Effector CD8-positive, alpha-beta T cell (primary cell): ENCODE measurements around the gene ACAD11.
"Not testable (repeated sequence)": the region's sequence is repeated elsewhere in the genome, so short reads cannot be mapped to it uniquely, and the experiment has no call there.

ENCODE experiments used
- DNase-seq: peaks from one replicate; lab custom pipeline; 2025; lab: John Stamatoyannopoulos, UW

ACAD11 gene

DNA sequence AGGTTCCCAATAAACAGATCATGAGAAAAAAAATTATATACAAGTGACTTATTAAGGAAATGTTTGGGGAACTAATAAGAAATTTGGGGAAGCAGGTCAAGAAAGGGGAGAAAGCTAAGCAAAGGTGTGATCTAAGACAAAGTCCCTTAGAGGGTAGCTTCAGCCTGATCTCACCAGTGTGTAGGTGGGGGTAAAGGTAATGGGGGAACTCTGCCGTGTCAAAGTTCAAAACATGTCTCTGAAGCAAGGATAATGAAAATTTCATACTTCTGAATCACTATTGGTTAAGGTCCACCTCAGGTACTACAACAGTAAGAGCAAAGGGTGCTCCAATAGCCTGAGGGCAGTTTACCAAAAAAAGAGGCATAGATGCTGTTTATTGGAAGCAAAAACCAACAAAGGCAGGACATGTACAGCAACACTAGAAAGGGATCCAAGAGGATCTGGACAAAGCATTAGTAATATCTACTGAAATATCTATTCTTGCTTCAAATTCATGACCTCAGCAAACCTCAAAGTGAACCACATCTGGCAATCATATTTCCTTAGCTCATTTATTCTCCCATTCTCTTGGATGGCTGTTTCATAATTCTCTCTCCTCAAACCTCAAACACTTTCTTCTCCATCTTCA lies 6.9 kb downstream of the ACAD11 start:
- no peak for DNase-seq

DNA sequence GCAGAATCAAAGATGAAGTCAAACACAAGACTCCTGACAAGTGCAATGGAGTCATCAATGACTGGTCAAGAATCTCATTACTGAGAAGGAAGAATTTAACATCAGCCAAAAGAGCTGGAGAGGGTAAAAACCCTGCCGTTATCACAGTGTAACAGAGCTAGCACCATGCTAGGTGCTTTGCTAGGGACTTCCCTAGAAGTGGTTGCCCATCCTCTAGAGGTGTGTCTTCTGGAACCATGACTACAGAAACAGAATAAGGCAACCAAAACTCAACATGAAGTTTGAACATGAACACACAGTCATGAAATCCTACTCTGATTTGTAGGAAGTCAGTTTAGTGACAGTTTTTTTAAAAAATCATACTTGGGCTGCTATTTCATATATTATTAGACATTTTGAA lies 9.5 kb downstream of the ACAD11 start:
- no peak for DNase-seq

DNA sequence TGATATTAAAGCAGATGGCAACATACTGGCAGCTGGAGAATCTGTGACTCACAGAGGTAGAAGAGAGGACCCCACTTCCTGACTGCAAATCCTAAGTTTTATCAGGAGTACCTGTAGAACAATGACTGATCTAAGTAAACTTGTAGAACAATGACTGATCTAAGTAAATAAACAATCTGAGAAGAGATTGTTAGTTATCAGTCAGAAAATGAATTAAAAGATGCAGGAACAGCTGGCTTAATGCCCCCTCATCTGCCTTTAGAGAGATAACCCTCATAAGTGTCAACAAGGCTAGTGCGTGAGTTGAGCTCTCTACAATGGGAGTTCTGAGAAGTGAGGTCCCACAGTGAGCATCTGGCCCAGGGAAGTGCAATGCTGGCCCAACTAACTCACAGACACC lies 14.6 kb downstream of the ACAD11 start:
- DNase-seq = no peak

- DNase-seq = no peak
Observed at GRCh38 chr3:132643366-132643765, 16.2 kb downstream of the ACAD11 start.

DNA sequence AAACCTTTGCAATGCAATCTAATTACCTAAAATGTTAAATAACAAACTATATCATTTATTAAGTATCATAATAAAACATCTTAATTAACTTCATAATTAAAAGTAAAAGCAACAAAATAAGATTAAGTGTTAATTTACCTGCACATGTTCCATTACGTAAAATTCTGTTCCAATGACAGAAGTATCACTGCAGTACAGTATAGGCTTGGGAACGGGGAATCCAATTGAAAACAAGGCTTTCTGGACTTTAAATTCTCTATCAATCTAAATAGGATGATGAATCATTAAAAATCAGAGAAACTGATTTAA lies 17.1 kb downstream of the ACAD11 start:
- no peak for DNase-seq

GRCh38 chr3:132641837-132642538 lies 17.6 kb downstream of the ACAD11 start:
- no peak for DNase-seq

DNA sequence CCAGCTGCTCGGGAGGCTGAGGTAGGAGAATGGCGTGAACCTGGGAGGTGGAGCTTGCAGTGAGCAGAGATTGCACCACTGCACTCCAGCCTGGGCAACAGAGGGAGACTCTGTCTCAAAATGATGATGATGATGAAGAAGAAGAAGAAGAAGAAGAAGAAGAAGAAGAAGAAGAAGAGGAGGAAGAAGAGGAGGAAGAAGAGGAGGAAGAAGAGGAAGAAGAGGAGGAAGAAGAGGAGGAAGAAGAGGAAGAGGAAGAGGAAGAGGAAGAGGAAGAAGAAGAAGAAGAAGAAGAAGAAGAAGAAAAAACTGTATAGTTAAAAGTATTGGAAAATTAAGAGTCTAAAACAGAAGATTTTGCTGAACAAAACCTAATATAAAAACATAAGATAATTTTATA lies 18.2 kb downstream of the ACAD11 start:
- not testable (repeated sequence) for DNase-seq

DNA sequence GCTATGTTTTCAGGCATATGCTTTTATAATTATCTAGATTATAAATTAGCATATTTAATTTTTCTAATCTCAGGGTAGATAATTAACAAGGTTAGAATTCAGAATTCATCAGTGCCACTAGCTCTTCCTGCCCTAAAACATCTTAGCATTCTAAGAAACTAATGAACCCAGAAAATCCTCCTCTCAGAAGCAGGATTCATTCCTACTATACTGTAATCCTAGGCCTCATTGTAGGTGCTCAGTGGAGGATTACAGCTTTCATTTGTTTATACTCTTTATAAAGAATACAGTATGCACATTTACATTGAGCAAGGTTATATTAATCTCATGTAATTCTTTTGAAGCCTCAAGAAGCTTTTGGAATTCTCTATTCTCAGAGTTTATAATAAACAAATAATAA lies 20.9 kb downstream of the ACAD11 start:
- no peak for DNase-seq

DNA sequence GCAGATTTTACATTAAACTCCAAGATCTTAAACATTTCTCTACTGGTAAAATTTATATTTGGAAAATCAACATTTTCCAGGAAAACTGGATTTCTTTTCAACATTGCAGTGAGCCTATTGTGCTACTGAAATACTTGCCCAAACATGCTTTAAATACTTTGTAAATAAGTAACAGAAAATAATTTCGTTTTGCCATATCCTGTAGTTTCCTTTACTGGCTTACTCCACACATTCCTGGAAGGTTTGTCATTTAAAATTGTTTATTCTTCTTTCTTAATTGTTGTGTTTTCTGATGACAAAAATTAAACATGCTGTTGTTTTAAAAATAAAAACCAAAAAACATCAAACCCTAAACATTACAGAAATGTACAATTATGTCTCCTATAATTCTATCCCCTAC lies 22.0 kb downstream of the ACAD11 start:
- DNase-seq = no peak

GRCh38 chr3:132635052-132635451 lies 24.6 kb downstream of the ACAD11 start:
- DNase-seq = no peak

DNA sequence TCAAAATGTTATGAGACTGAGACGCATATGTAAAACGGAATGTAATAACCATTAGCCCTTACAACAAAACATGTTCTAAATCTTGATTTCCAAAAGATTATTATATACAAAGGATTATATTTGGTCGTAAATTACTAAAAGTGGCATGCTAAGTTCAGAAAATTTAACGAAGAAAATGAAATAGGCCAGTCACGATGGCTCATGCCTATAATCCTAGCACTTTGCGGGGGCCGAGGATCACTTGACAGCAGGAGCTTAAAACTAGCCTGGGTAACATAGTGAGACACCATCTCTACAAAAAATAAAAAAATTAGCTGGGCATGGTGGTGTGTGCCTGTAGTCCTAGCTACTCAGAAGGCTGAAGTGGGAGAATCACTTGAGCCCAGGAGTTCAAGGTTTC lies 29.0 kb downstream of the ACAD11 start:
- DNase-seq = no peak

GRCh38 chr3:132629928-132630327 lies 29.7 kb downstream of the ACAD11 start:
- no peak for DNase-seq

DNA sequence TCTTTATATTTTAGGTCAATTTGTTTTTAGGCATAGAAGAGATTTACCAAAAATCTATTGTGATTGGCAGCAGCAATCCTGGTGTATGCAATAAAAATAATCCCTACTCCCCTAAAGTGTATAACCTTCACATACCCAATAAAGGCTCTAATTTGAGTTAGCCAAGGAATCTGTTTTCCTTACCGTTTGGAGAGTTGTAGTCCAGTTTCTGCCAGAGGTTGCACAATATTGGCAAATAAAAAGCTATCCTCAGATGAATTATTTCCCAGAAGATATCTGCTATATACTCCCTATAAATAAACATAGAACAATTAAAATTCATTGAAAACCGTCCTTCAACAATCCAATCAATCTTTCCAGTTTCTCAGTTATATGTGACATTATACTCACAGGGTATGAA lies 31.5 kb downstream of the ACAD11 start:
- DNase-seq = no peak

- DNase-seq = no peak
Observed at GRCh38 chr3:132626955-132627354, 32.7 kb downstream of the ACAD11 start.

DNA sequence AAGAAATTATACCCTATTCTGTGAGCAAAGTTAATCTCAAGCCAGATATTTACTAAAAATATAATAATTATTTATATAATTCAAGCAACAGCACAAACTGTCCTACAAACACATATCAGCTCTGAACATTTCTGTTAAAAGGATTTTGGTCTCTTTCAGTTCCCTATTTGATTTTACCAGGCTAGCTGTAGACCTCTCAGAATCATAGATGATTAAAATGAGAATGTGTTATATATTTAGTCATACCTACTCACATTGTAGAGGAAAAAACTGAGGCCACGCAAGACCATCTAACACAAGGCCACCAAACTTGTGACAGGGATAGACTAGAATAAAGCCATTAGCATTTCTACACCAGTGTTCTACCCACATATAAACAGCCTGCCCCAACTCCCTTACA lies 34.0 kb downstream of the ACAD11 start:
- no peak for DNase-seq

GRCh38 chr3:132624790-132625189 lies 34.8 kb downstream of the ACAD11 start:
- DNase-seq = no peak

GRCh38 chr3:132623646-132624045 lies 36.0 kb downstream of the ACAD11 start:
- DNase-seq = no peak

DNA sequence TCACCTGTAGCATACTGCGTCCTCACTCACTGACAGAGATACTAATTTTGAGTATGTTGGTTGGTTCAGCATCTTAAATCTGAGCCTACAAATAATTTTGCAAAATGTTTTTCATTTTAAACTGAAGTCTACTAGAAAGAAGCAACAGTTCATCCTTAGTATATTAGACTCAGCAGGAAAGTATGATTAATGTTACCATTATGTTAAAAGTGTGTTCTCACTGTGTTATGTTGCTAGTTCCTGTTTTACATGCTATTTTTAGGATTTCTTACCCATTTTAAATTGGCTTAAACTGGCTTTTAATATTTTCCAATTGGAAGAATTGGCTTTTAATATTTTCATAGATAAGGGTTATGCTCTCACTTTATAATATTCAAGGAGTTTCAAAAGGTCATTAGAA lies 36.8 kb downstream of the ACAD11 start:
- DNase-seq = no peak

DNA sequence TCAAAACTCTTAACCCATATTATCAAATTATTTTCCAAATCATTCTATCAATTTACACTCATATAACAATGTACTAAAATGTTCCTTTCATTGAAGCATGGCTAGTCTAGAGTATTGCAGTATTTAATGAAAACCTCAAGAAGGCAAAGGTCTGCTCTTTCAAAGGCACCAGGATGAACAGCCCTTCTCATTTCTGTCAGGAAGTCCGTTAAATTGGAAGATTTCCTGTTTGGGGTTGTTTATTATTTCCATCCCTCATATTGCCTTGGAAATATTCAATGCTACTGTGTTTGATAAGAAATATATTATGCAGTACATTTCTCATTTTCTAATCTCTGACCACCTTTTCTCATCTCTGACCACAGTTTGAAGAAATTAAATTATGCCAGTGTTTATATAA lies 37.5 kb downstream of the ACAD11 start:
- DNase-seq = no peak

DNA sequence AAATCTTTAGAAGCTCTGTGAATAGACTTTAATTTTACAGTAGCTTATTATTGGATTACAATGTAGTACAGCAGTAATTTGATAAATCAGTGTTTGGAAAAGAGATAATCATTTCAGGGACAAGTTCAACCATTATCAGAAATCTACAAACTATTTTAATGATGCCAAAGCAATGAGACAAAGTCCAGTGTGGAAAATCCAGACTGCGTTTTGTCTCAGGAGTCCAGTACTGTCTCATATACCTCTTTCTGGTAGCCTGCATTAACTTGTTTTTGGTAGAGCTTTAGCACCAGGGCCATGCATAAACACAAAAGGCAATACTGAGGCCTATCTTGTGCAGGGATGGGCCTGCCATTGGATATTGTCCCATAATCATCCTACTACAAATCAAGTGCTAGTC lies 42.8 kb downstream of the ACAD11 start:
- DNase-seq = no peak

DNA sequence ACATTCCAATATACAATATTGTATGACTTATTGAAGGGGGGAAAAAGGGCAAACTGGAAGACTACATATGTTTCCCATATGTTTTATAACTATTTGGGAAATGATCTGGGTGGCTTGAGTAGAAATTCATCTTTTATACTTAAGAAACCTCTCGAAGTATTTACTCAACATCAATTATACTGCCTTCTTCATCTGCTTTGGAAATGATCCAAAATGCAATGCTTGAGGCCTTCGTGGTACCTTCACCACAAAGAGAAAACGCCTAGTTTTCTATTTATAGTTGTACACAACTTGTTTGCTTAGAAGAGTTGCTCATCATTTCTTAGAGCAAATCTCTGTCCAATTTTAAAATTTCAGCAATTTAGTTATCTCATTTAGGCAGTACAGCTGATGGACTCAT lies 43.7 kb downstream of the ACAD11 start:
- DNase-seq = no peak

DNA sequence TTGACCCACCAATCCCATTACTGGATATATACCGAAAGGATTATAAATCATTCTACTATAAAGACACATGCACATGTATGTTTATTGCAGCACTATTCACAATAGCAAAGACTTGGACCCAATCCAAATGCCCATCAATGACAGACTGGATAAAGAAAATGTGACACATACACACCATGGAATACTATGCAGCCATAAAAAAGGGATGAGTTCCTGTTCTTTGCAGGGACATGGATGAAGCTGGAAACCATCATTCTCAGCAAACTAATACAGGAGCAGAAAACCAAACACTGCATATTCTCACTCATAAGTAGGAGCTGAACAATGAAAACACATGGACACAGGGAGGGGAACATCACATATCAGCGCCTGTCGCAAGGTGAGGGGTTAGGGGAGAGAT lies 44.3 kb downstream of the ACAD11 start:
- DNase-seq = not testable (repeated sequence)

DNA sequence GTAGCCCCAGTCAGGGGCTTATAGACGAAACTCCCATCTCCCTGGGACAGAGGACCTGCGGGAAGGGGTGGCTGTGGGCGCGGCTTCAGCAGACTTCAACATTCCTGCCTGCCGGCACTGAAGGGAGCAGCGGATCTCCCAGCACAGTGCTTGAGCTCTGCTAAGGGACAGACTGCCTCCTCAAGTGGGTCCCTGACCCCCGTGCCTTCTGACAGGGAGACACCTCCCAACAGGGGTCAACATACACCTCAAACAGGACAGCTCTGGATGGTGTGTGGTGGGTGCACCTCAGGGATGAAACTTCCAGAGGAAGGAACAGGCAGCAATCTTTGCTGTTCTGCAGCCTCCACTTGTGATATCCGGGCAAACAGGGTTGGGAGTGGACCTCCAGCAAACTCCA lies 53.0 kb downstream of the ACAD11 start:
- not testable (repeated sequence) for DNase-seq

GRCh38 chr3:132606085-132606484 lies 53.5 kb downstream of the ACAD11 start:
- DNase-seq = no peak
